Loucy (cell line): ENCODE data around the gene CC2D1A.

Source experiments
- CTCF ChIP-seq: fragments of 200-600 bp; sonication (generic); conservative IDR thresholded peaks from 2 replicates; pipeline ENCODE4 v1.5.1; 2014; ENCODE audit warnings: mild to moderate bottlenecking, antibody characterized with exemption, low read length
- EZH2phosphoT487 ChIP-seq: fragments of 200-600 bp; IDR thresholded peaks from 2 replicates; pipeline ENCODE4 v1.6.1; 2018; ENCODE audit warnings: antibody characterized with exemption, mild to moderate bottlenecking, moderate library complexity, borderline replicate concordance

GRCh38 chr19:13870873-13871272, 35.1 kb upstream of the CC2D1A start:
- TF ChIP-seq CTCF = no peak
- no peak for TF ChIP-seq EZH2phosphoT487
